22Rv1 (cell line): ENCODE data around the gene ZNF382.

Source experiments
- CTCF ChIP-seq: fragments of 450-650 bp; IDR thresholded peaks from 2 replicates; pipeline ENCODE4 v1.5.1; 2017; ENCODE audit warnings: mild to moderate bottlenecking
- ZFX ChIP-seq: fragments of 450-650 bp; IDR thresholded peaks from 2 replicates; pipeline ENCODE4 v1.6.1; 2017; ENCODE audit warnings: antibody characterized with exemption, borderline replicate concordance

- TF ChIP-seq CTCF: no peak
- TF ChIP-seq ZFX: no peak
Observed at GRCh38 chr19:36574741-36575140, 30.4 kb upstream of the ZNF382 start.
